Stimulated activated CD8-positive, alpha-beta memory T cell treated with anti-CD3 and anti-CD28 coated beads, Interleukin-7, amount 100 ng/mL, for 24 hours (primary cell): ENCODE data around the gene NOTCH2.
"Not testable (repeated sequence)": the region's sequence is repeated elsewhere in the genome, so short reads cannot be mapped to it uniquely, and the experiment has no call there.

Experiments
- DNase-seq: peaks from one replicate; pipeline ENCODE4 v3.0.0-alpha.2; 2020; ENCODE audit warnings: low read depth

The NOTCH2 gene

DNA sequence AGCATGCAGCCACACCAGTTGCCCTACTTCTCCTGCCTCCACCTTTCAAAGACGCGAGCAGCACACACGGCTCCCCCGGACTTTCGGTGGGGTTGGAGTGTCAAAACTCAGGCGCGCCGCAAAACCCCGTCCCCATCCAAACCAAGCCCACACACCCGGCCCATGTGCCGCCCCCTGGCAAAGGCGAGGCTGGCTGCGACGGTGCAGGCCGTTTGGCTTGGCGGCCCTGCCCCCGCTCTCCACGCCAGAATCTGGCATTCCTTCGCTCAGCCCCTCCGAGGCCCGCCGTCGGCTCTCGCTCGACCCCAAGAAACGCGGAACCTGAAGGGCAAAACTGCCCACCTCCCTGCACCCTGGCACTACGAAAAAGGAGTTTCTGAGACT lies 787 bp downstream of the NOTCH2 start:
- DNase-seq: not testable (repeated sequence)

DNA sequence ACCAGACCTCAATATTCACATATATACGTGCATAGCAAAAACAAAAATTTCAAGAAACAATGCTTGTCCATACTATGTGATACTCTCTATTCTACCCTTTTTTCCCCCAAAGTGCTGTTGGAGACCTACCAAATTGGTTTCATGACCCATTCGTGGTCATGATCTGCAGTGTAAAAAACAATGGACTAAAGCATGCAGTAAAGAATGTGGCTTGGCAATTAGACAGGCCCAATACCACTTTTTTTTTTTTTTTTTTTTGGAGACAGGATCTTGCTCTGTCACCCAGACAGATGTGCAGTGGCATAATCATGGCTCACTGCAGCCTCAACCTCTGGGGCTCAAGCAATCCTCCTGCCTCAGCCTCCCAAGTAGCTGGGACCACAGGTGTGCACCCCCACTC lies 21.3 kb downstream of the NOTCH2 start:
- DNase-seq: not testable (repeated sequence)

DNA sequence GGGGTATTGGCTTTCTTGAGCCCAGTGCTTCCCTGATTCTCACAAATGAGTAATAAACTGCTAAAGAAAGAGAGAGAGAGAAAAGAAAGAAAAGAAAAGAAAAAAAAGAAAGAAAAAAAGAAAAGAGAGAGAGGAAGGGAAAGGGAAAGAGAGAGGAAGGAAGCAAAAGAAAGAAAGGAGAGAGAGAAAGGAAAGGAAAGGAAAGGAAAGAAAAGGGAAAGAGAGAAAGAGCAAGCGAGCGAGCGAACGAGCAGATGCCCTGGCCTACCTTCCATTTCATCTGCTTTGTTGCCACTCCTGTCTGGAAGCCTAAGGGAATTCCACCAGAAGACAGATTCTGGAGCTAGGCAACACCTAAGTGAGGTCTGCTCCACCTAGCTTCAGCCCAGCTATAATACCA lies 27.7 kb downstream of the NOTCH2 start:
- DNase-seq: not testable (repeated sequence)

DNA sequence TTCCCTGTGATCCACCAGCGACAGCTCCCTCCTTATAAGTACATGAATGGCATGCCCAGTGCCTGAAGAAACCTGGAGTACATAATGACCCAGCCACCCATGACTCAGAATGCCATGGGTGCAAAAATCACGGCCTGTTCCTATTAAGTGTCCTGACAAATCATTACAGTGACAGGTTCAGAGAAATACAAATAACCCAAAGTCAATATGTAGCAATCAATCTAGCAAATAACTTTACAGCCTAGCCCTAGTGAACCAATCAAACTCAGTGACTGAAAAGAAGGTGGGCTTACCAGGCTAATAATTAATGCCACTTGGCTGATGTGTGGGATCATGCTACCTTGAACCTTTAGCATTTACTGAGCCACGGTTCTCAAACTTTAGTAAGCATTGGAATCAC lies 37.2 kb downstream of the NOTCH2 start:
- DNase-seq: not testable (repeated sequence)

DNA sequence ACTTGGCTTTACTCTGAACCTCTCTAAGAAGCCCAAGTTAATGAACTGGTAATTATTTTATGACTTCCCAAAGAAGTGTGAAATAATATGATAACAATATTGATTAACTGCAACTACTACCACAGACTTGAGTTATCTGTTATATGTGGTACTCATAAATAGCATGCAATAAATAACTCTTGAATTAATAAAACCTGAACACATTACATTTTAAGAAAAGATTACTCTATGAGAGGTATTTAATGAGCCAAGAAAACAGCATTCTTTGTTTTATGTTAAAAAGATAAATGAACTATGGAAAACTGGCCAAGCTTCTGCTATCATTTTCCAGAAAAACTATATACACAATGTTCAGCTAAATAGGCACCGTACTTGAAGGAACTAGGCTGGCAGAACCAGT lies 45.7 kb downstream of the NOTCH2 start:
- DNase-seq: not testable (repeated sequence)

DNA sequence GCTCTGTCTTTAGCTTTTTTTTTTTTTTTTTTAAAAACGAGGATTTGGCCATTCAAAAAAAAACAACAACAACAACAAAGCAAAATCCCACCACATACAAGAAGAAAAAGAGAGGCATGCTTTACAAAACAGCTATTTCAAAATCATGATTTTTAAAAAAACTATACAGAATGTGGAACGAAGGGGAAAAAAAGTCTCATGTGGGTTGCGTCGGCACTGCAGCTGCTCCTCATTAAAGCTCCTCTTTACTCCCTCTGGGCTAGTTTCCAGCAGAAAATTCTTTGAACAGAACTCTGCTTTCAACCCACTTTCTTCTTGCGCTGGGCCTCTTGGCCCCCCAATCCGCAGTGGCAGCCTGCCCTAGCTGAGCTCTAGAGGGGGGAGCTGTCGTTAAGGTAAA lies 54.5 kb downstream of the NOTCH2 start:
- not testable (repeated sequence) for DNase-seq

DNA sequence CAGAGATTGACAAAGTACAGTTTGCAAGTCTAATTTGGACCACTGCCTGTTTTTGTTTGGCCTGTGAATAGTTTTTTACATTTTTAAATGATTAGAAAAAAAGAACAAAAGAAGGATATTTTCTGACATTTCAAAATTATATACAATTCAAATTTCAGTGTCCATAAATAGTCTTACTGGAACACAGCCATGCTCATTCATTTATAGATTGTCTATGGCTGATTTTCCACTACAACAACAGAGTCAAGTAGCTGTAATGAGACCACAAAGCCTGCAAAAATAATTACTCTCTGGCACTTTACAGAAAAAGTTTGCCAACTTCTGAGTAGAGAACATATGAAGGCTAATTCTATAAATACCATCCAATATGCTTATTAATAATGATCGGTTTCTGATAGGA lies 61.1 kb downstream of the NOTCH2 start:
- not testable (repeated sequence) for DNase-seq

DNA sequence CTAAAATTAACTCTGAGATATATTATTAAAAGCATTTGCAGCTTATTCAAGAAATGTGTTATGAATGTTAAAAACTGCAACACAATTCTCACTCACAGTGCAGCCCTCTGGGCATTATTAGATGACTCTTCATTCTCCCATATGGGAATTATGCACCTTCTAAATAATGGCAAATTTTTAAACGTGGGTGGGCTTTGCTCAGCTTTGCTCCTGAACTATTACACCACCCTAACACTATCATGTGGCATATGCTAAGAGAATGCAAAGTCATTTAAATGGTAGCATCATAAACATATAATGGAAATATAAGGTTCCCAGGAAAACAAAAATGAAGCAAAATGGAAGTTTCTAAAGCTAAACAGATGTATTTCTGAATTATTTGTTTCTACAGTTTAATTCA lies 61.6 kb downstream of the NOTCH2 start:
- DNase-seq: not testable (repeated sequence)

DNA sequence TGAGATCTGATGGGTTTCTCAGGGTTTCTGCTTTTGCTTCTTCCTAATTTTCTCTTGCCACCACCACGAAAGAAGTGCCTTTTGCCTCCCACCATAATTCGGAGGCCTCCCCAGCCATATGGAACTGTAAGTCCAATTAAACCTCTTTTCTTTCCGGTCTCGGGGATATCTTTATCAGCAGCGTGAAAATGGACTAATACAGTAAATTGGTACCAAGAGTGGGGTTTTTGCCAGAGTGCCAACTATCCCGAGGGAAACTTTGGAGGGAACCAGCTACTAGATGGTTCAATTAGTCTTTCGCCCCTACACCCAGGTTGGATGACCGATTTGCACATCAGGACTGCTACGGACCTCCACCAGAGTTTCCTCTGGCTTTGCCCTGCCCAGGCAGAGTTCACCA lies 68.4 kb downstream of the NOTCH2 start:
- not testable (repeated sequence) for DNase-seq

DNA sequence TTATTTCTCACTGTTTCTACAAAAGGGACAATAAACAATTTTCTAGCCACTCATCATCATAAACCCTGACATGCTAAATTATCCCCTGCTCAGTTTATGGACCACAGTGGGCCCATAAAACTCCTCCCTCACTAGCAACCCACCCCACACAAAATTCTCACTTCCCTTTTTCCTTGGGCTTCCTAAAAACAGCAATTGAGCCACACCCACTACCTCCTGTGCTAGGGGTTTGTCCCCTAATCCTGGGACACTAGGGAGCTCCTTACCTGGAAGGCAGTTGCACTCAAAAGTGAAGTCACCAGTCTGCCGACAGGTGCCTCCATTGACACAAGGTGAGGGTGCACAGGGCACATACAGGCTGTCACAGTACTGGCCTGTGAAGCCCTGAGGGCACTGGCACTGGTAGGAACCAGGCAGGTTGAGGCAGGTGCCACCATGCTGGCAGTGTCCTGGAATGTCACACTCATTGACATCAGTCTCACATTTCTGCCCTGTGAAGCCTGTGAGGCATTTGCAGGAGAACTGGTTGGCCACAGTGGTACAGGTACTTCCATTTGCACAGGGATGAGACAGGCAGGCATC lies 72.6 kb downstream of the NOTCH2 start:
- not testable (repeated sequence) for DNase-seq

DNA sequence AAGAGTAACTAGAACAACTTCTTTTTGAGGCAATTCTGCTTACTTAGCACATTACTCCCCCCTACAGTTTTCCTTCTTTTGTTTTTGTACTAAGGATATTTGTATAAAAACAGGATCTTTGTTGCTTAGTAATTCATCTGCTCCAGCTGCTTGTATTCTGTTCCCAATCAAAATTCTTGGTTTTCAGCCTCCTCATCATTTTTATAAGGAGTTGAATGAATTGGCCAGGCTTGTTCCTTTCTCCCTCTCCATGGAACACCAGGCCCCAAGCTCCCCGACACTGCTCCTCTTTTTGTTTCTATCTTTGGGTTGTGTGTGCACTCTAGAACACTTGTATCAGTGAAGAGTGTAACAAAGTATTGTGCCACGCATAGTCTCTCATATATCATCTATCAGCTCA lies 73.5 kb downstream of the NOTCH2 start:
- not testable (repeated sequence) for DNase-seq

DNA sequence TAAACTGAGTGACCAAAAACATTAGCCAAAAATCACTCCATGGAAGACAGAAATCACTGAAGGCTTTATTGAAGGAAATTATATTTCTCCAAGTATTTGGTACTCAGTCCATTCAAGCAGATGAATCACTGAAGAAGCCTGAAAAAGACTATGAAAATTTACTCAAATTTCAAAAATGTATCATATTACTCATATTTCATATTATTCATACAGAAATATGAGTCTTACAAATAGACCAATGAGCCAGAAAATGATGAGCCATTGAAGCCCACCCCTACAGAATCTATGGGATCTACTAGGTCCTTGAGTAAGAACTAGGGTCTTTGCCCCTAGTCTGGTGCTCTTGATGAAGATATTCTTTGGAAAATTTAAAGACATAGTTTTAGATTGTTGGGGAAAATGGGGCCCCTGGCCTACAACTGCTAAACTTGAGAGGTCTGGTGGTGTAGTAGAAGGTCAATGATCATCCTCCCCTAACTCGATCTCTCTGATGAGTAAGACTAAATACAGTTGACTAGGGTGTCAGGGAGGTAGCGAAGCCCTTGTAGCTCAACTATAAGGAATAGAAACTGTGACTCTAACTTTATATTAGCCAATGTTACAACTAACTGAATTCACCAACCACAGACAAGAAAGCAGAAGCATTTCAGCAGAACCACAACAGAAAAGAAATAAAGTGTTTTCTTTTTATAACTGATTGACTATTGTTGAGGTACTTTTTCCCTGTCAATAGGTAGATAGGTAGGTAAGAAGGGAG lies 81.0 kb downstream of the NOTCH2 start:
- DNase-seq: no peak

DNA sequence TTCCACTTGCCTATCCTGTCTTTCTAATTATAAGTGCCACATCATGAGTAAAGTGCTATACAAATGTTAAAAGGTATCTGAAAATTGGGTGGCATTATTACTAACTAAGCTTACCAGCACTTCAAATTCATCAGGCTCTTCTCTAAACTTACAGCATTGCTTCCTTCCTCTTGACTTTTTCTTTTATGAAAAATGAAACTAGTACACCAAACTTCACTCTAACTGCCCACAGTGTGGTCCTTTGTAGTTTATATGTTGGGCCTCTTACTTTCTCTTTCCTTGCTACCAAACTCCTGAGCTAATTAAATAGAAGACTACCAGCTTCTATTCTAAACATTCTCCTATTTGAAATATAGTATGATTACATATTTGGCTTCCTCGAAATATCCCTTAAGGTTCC lies 81.8 kb downstream of the NOTCH2 start:
- no peak for DNase-seq

DNA sequence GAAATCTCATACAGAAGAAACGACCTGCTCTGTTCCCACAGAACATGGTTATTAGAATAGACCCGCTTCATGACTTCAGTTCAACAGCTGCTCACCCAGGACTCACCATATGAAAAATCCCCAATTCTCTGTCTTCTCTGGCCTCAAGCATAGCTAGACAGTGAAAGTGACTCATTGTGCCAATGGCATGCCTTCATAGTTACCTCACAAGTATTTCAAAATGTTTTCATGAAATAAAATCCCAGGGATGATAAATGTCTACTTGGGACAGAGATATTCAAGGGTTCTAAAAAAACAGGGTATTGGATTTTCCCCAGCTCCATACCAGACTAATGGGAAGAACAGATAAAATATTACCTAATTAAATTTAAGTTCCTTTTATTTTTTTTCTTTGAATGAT lies 82.3 kb downstream of the NOTCH2 start:
- no peak for DNase-seq

DNA sequence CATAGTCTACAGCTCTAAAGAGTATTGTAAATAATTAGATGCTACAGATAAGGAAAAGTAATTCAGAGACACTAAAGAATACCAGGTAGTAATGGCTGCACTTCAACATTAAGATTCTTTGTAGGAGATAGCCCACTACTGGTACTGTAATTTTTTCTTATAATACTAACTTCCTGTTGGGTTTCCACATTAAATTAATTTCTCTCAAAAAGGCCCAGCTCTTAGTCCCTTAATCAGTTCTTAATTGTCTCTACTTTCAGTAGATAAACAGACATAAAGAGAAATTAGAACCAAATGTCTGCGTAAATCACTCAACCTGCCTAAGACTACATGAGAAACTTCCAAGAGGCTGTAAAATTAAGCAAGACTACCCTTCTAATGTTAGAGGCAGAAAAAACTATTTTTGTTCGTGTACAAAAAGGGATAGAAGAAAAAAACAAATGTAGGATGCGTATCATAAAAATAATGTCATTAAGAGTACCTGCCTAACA lies 83.4 kb downstream of the NOTCH2 start:
- no peak for DNase-seq

DNA sequence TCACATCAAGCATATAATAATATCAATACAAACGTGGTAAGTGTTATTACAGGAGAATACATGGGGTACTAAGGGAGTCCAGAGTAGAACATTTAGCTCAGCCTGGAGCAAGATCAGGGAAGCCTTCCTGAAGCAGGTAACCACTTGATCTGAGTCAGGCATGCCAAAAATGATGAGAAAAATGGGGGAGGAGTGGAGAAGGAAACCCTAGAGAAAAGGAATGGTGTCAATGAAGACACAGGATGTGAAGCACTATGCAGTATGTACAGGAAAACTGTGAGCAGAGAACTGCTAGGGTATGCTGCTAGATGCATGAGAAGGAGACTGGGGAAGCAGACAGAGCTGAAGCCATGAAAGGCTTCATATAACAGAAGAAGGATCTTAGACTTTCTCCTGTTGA lies 84.7 kb downstream of the NOTCH2 start:
- DNase-seq: no peak

DNA sequence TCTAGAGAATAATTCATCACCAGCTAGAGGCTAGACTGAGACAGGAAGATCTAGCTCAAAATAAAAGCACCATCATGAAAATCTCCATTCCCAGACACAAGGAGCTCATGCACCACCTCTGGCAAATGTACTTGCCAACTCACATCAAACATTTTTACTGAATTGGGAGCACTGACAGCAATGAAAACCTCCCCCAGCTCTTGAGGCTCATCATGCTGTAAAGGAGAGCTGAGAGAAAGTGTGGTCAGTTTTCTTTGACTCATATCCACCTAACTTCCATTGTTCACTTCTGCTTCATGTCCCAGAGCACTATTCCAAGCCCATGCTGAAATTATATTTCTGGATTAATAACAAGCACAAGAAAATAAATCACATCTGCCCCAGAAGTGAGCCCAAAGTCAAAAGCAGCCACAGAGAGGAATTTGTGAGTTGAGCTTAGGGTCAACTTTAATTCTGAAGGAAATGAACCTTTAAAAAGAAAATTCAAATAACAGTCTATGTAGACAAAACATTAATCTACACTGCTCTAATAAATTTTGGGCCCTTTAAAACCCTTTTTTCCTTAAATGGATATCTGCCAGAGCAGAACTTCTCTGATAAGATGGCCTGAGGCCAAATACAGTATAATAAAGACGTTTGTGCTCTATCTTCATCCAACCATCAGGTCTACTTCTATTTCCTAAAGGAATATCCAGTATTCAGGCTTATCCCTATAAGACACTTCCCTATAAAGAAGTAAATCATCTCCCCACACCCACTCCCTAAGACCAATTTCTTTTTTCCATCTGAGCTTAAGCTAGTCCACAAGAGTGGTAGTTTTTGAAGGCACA lies 87.3 kb downstream of the NOTCH2 start:
- DNase-seq: no peak

DNA sequence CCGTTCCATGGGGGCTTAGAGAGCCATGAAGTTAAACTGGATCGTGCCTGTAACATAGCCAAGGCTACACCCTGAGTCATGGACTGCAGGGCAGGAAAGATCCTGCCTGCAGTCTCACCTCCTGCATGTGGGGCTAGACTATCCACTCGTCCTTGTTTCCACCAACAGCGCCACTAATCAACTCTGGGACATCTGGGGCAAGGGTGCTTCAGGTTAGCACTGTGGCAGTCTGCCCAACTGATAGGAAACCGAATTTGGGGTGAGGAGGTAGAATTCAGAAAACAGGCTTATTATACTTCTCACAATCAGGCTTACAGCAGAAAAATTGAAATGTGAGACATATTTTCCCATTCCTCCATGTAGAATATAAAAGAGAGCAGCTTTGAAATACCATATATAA lies 88.0 kb downstream of the NOTCH2 start:
- no peak for DNase-seq

DNA sequence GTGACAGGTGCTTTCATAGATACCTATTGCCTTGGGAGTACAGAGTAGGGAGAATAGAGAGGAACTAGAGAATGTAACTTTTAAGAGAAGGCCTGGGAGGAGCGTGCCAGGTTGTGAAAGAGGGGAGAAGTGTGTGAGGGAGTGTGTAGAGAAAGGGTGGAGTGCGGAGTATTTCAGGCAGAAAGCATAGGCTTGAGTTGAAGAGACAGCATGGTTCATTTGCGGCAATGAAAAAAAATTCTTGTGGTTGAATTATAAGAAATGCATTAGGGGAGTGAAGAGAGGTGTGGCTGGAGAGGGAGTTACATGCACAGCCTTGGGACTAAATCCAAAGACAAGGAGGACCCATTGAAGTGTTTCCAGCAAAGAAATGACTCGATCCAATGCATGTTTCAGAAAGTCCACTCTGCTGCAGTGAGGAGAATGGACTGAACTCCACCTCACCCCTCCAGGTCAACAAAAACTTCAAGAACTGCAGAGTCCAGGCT lies 91.4 kb downstream of the NOTCH2 start:
- no peak for DNase-seq

DNA sequence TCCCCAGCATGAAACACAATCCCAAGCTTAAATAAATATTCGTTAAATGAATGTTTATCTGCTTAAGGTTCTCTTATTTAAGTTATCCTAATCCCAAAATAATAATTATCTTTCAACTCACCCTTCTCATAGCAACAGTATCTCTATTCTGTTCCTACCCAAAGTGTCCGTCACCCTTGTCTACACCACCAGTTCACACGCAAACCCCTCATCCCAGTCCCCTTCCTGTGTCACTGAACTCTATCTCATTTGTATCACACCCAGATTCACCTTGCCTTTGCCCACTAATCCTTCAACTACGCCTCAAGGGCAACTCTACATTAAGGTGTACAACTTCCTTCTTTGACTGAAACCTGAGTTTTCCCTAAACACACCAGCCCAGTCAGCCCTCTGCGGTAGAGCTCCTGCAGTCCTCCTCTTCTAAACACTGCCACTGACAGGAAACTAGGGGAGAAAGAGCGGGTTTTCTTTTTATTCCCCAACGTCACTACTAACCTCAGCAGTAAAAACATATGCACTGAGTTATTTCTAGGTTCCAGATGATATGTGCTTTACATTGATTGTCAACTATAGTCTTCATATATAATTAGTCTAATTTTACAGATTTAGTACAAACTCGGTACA lies 92.2 kb downstream of the NOTCH2 start:
- not testable (repeated sequence) for DNase-seq

DNA sequence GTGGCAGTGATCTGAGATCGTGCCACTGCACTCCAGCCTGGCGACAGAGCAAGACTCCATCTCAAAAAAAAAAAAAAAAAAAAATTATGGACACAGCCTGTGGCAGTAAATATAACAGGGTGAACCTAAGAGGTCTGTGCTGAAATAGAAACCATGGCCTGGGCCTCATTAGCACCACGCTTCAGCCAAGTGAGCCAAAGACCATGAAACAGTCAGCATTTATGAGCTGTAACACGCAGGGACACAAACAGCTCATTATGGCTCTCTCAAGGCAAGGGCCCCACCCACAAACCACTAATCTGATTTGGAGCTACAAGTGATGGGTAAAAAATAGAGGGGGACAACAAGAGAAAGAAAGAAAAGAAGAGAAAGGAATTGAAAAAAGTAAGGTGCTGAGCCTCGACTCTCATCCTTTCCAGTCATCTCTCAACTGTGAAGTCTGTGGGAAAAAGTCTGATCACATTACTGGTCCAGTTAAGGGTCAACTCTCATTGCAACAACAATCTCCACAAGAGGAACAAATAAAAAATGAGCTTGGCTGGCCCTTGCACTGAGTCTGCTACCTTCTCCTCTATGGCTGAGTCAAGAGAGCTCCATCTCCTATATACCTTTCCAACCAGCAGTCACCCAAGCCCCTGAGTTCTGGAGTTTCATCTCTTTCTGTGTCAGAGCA lies 93.7 kb downstream of the NOTCH2 start:
- DNase-seq: not testable (repeated sequence)

DNA sequence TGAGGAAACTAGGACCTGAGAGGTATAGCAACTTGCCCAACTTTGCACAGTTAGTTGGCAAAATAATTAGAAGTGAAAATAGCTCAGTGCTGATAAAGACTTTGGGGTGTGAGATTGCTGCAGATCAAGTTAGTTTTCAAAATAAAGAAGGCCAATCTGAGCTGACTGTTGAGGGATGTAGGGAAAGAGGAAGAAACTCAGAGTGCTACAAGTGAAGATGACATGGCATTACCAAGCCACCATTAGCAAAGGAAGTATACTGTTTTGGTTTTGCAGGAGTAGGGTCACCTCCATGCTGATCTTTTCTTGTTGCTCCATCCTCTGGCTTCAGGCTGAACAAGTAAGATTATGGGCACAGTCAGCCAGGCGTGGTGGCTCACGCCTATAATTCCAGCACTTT lies 94.5 kb downstream of the NOTCH2 start:
- no peak for DNase-seq
